ENCODE results near the gene RAD1.

- TF ChIP-seq, protein P1, sequence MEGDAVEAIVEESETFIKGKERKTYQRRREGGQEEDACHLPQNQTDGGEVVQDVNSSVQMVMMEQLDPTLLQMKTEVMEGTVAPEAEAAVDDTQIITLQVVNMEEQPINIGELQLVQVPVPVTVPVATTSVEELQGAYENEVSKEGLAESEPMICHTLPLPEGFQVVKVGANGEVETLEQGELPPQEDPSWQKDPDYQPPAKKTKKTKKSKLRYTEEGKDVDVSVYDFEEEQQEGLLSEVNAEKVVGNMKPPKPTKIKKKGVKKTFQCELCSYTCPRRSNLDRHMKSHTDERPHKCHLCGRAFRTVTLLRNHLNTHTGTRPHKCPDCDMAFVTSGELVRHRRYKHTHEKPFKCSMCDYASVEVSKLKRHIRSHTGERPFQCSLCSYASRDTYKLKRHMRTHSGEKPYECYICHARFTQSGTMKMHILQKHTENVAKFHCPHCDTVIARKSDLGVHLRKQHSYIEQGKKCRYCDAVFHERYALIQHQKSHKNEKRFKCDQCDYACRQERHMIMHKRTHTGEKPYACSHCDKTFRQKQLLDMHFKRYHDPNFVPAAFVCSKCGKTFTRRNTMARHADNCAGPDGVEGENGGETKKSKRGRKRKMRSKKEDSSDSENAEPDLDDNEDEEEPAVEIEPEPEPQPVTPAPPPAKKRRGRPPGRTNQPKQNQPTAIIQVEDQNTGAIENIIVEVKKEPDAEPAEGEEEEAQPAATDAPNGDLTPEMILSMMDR (IDR thresholded peaks at IDR 0.05), result no peak
- TF ChIP-seq EP300 (IDR thresholded peaks at IDR 0.05) (no peak), POLR2A (IDR thresholded peaks at IDR 0.05) (no peak)
Measured at GRCh38 chr5:34923694-34924461, 8.6 kb upstream of the RAD1 start.
